HEK293T (cell line): ENCODE measurements around the gene FADS6.

Experiments
- ARNT ChIP-seq: fragments of 450-650 bp; IDR thresholded peaks from 2 replicates; pipeline ENCODE4 v1.6.1; 2017; ENCODE audit warnings: mild to moderate bottlenecking
- ELF4 ChIP-seq: fragments of 450-650 bp; IDR thresholded peaks from 2 replicates; pipeline ENCODE4 v1.6.1; 2017; ENCODE audit warnings: antibody characterized with exemption
- FOXK2 ChIP-seq: fragments of 450-650 bp; IDR thresholded peaks from 2 replicates; pipeline ENCODE4 v1.6.1; 2016; ENCODE audit warnings: mild to moderate bottlenecking
- FOXM1 ChIP-seq: fragments of 450-650 bp; IDR thresholded peaks from 2 replicates; pipeline ENCODE4 v1.6.1; 2017; ENCODE audit warnings: mild to moderate bottlenecking, borderline replicate concordance
- SP1 ChIP-seq: fragments of 450-650 bp; IDR thresholded peaks from 2 replicates; pipeline ENCODE4 v1.6.1; 2017
- SUZ12 ChIP-seq: fragments of 450-650 bp; IDR thresholded peaks from 2 replicates; pipeline ENCODE4 v1.6.1; 2016; ENCODE audit warnings: mild to moderate bottlenecking

DNA sequence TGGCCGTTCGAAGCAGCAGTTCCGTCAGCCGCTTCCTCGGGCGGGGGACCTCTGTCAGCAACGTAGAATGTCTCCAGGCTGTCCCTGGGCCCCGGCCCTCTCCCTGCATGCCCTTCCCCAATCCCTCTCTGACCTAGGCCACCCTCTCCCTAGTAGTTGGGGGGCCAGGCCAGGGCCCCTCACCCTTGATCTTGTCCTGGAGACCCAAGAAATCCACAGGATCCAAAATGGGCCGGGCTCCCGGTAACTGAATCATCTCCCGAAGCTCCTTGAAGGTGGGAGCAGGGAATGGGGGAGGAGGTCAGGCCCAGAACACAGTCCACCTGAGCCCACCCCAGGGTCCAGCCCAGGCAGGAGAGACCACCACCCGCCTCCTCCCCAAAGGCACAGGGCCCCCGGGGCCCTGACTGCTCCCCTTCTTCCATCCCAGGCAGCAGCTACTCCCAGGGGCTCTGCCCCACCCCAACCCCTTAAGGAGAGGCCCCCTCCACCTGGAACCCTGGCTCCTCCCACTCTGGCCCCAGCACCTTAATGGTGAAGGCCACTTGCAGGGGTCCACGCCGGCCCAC lies 29.1 kb downstream of the FADS6 start:
- no peak for TF ChIP-seq SUZ12
- TF ChIP-seq FOXK2 = no peak
- TF ChIP-seq ARNT = no peak
- no peak for TF ChIP-seq FOXM1
- TF ChIP-seq SP1 = no peak
- TF ChIP-seq ELF4 = no peak
